DND-41 (cell line): ENCODE measurements around the gene SNAPC2.
A peak's percentile ranks its signal among the peaks of the same experiment; 100 is the strongest.

Experiments used
- ATAC-seq: fragments of 200-7000 bp; cut with Tn5 transposase; 3 replicates; pipeline ENCODE4 v1.9.1; 2021; ENCODE audit warnings: low read depth; ENCODE audit not compliant: insufficient read depth
- DNase-seq: peaks from one replicate; pipeline ENCODE4 v3.0.0-alpha.2; 2020
- H2AFZ ChIP-seq: 2 replicates; pipeline ENCODE4 v1.6.0; 2012; ENCODE audit warnings: low read depth, low read length
- H3K27ac ChIP-seq: 2 replicates; pipeline ENCODE4 v1.5.1; 2012; ENCODE audit warnings: low read length, inconsistent platforms
- H3K27me3 ChIP-seq: fragments of 200-600 bp; sonication (generic); 2 replicates; pipeline ENCODE4 v1.6.0; 2012; ENCODE audit warnings: low read length, mild to moderate bottlenecking, inconsistent platforms; ENCODE audit not compliant: insufficient read depth, poor library complexity
- H3K36me3 ChIP-seq: 2 replicates; pipeline ENCODE4 v1.5.1; 2012; ENCODE audit warnings: low read length, inconsistent platforms; ENCODE audit not compliant: insufficient read depth
- H3K4me1 ChIP-seq: 2 replicates; pipeline ENCODE4 v1.5.1; 2012; ENCODE audit warnings: mild to moderate bottlenecking, low read length; ENCODE audit not compliant: insufficient read depth
- H3K4me2 ChIP-seq: 2 replicates; pipeline ENCODE4 v1.6.0; 2012; ENCODE audit warnings: mild to moderate bottlenecking, moderate library complexity, low read length, inconsistent platforms; ENCODE audit not compliant: insufficient read depth
- H3K4me3 ChIP-seq, 2 experiments: fragments of 200-600 bp in 1 of 2; shearing (Covaris generic) in 1 of 2; 2 replicates each; pipeline ENCODE4 v1.5.1; 2012 to 2016; ENCODE audit warnings: inconsistent platforms in 2 of 2, low read length in 2 of 2, mild to moderate bottlenecking in 2 of 2, low read depth in 1 of 2, moderate library complexity in 1 of 2
- H3K79me2 ChIP-seq: 2 replicates; pipeline ENCODE4 v1.6.0; 2012; ENCODE audit warnings: low read length, inconsistent platforms; ENCODE audit not compliant: insufficient read depth
- H3K9ac ChIP-seq: 2 replicates; pipeline ENCODE4 v1.6.0; 2012; ENCODE audit warnings: low read depth, mild to moderate bottlenecking, inconsistent platforms, low read length, moderate library complexity
- H3K9me3 ChIP-seq: 2 replicates; pipeline ENCODE4 v1.5.1; 2012; ENCODE audit warnings: low read length, moderate library complexity, mild to moderate bottlenecking, inconsistent platforms; ENCODE audit not compliant: insufficient read depth, severe bottlenecking
- H4K20me1 ChIP-seq: 2 replicates; pipeline ENCODE4 v1.6.0; 2012; ENCODE audit warnings: low read length; ENCODE audit not compliant: insufficient read depth
- EZH2 ChIP-seq: IDR thresholded peaks from 3 replicates; pipeline ENCODE4 v1.6.1; 2012; ENCODE audit warnings: borderline replicate concordance, low read depth, mild to moderate bottlenecking, moderate library complexity, low read length, inconsistent platforms; ENCODE audit not compliant: severe bottlenecking
- TF ChIP-seq, protein P1 (sequence below): IDR thresholded peaks from 2 replicates; pipeline ENCODE4 v1.5.1; 2012; ENCODE audit warnings: borderline replicate concordance, low read length, moderate library complexity, mild to moderate bottlenecking; ENCODE audit not compliant: poor library complexity, severe bottlenecking; ENCODE audit errors: extremely low read depth

SNAPC2 gene

DNA sequence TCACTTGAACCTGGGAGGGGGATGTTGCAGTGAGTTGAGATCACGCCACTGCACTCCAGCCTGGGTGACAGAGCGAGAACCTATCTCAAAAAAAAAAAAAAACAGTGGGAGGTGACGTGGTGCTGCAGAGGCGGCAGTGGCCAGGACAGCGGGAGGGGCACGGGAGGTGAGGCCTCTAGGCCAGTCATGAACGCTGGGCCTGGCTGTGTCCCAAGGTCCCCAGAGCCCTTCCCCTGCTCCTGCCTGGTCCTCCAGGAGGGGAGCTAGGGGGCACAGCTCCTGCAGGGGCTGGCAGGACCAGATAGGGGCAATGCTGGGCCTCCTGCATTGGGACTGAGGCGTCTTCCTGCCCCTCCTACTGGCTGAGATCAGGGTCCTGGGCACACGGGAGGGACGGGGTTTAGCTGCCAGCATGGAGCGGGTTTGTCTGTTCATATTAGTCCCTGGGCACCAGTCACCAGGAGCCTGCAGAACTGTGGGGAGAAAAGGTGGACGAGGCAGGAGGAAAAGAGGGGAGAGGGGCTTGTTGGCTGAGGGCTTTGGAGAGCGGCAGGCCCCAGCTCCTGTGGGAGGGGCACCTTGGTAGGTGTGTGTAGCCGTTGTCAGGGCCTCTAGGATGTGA lies 11.9 kb upstream of the SNAPC2 start:
- TF ChIP-seq, protein P1, sequence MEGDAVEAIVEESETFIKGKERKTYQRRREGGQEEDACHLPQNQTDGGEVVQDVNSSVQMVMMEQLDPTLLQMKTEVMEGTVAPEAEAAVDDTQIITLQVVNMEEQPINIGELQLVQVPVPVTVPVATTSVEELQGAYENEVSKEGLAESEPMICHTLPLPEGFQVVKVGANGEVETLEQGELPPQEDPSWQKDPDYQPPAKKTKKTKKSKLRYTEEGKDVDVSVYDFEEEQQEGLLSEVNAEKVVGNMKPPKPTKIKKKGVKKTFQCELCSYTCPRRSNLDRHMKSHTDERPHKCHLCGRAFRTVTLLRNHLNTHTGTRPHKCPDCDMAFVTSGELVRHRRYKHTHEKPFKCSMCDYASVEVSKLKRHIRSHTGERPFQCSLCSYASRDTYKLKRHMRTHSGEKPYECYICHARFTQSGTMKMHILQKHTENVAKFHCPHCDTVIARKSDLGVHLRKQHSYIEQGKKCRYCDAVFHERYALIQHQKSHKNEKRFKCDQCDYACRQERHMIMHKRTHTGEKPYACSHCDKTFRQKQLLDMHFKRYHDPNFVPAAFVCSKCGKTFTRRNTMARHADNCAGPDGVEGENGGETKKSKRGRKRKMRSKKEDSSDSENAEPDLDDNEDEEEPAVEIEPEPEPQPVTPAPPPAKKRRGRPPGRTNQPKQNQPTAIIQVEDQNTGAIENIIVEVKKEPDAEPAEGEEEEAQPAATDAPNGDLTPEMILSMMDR: no peak
- TF ChIP-seq EZH2: no peak
- DNase-seq: no peak
- peaks cover 57% of the 10 kb centered on the region for H3K79me2 ChIP-seq
- no peak for ATAC-seq
- H3K9ac ChIP-seq: no peak overlapping the region
- H3K4me3 ChIP-seq: no peak overlapping the region
- no peaks in the 10 kb centered on the region for H3K27me3 ChIP-seq
- no peak overlapping the region for H3K27ac ChIP-seq
- peaks cover 24% of the 10 kb centered on the region for H3K4me1 ChIP-seq
- H2AFZ ChIP-seq: no peak overlapping the region
- H3K9me3 ChIP-seq: no peaks in the 10 kb centered on the region
- peaks cover 75% of the 10 kb centered on the region for H3K36me3 ChIP-seq
- peaks cover 74% of the 10 kb centered on the region for H4K20me1 ChIP-seq
- 0 out of 2 replicates have a peak overlapping the region, but pooled peaks have one; percentile 4 for H3K4me2 ChIP-seq

DNA sequence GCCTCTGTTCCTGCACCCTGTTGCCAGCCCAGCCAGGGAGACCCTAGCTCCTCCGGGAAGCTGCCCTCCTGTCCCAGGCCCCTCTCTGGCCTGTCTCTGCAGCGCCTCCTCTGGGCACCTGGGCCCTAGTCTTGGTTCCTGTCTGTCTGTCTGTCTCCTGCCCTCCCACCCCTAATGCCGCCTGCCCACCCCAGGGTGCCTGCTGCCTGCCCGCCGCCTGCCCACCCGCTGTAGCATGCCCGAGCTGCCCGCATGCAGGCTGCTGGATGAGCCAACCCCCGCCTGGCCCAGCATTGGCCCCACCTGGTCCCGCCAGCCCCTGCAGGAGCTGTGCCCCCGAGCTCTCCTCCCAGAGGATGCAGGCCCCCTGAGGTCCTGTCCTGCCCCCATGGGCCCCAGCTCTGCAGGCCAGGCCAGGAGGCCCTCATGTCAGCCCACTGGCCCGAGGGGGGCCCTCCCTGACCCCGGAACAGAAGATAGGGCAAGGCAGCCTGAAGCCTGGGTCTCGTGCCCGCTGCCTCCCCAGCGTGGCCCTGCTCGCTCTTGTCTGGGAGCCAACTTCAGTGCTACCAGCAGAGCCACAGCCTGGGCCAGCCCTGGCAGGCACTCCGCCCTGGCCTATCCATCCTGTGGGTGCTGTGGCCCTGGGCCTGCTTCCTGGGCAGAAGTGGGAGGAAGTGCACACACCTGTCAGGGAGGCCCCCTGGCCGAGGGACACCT lies 11.2 kb upstream of the SNAPC2 start:
- no peak overlapping the region for H3K4me3 ChIP-seq
- peaks cover 56% of the 10 kb centered on the region for H3K79me2 ChIP-seq
- no peak overlapping the region for H2AFZ ChIP-seq
- TF ChIP-seq EZH2: no peak
- TF ChIP-seq, protein P1: no peak
- no peak overlapping the region for H3K9ac ChIP-seq
- DNase-seq (no peak), ATAC-seq (no peak)
- no peaks in the 10 kb centered on the region for H3K9me3 ChIP-seq
- H4K20me1 ChIP-seq: peaks cover 74% of the 10 kb centered on the region
- no peak overlapping the region for H3K4me2 ChIP-seq
- no peak overlapping the region for H3K27ac ChIP-seq
- H3K27me3 ChIP-seq: no peaks in the 10 kb centered on the region
- peaks cover 22% of the 10 kb centered on the region for H3K4me1 ChIP-seq
- H3K36me3 ChIP-seq: peaks cover 76% of the 10 kb centered on the region

DNA sequence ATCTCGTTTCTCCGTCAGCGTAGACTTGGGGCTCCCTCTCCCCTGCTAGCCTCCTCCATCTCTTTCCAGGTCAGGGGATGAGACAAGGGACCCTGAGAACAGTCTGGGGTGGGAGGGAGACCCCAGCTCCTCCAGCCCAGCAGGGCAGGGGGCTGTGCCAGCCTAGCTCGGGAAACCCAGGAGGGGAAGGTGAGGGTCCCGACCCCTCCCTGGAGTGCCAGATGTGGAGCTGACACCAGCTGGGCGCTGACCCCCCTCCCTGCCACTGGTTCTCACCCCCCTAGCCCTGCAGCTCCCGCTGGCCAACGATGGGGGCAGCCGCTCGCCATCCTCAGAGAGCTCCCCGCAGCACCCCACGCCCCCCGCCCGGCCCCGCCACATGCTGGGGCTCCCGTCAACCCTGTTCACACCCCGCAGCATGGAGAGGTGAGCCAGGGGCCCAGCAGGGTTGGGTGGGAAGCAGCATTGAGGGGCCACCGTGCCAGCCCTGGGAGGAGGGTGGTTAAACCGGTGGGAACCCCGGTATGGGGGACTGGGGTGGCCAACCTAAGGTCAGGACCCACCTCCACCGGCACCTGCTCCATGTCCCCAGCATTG lies 10.6 kb upstream of the SNAPC2 start:
- no peak overlapping the region for H3K4me2 ChIP-seq
- no peaks in the 10 kb centered on the region for H3K9me3 ChIP-seq
- no peak for ATAC-seq
- peaks cover 74% of the 10 kb centered on the region for H3K36me3 ChIP-seq
- H3K27me3 ChIP-seq: no peaks in the 10 kb centered on the region
- H3K4me1 ChIP-seq: peaks cover 19% of the 10 kb centered on the region
- no peak overlapping the region for H2AFZ ChIP-seq
- H3K9ac ChIP-seq: no peak overlapping the region
- H4K20me1 ChIP-seq: peaks cover 71% of the 10 kb centered on the region
- no peak for TF ChIP-seq EZH2
- TF ChIP-seq, protein P1: no peak
- H3K4me3 ChIP-seq: no peak overlapping the region
- H3K79me2 ChIP-seq: peaks cover 50% of the 10 kb centered on the region
- DNase-seq: no peak
- H3K27ac ChIP-seq: no peak overlapping the region
